Measurements from ENCODE around the gene GALNT1.

The GALNT1 gene

GRCh38 chr18:35618696-35619095, 37.2 kb downstream of the GALNT1 start:
- no peaks in the 10 kb centered on the region for H3K4me1 ChIP-seq
- no peak overlapping the region for H3K9ac ChIP-seq
- no peak overlapping the region for H3K4me2 ChIP-seq (ENCODE audit: low read length)
- no peaks in the 10 kb centered on the region for H3K36me3 ChIP-seq (ENCODE audit: control insufficient read depth, insufficient read depth, low read length)
- no peaks in the 10 kb centered on the region for H3K27me3 ChIP-seq (ENCODE audit: control insufficient read depth, insufficient read depth, low read length)
- no peaks in the 10 kb centered on the region for H3K79me2 ChIP-seq
- no peak overlapping the region for H3K27ac ChIP-seq
- no peak for TF ChIP-seq CTCF (IDR thresholded peaks at IDR 0.05)
- no peaks in the 10 kb centered on the region for H3K9me3 ChIP-seq (ENCODE audit: control insufficient read depth, low read length)
- H2AFZ ChIP-seq, result no peak overlapping the region
- H3K4me3 ChIP-seq (ENCODE audit: low read depth, low read length), result no peak overlapping the region

GRCh38 chr18:35619464-35619863, 37.9 kb downstream of the GALNT1 start:
- H3K79me2 ChIP-seq, result peaks cover 2% of the 10 kb centered on the region
- H3K9ac ChIP-seq, result no peak overlapping the region
- no peak overlapping the region for H3K4me3 ChIP-seq (ENCODE audit: low read depth, low read length)
- no peak for TF ChIP-seq CTCF (IDR thresholded peaks at IDR 0.05)
- H3K36me3 ChIP-seq (ENCODE audit: control insufficient read depth, insufficient read depth, low read length), result no peaks in the 10 kb centered on the region
- H2AFZ ChIP-seq, result no peak overlapping the region
- H3K27ac ChIP-seq, result no peak overlapping the region
- H3K4me1 ChIP-seq, result no peaks in the 10 kb centered on the region
- no peaks in the 10 kb centered on the region for H3K9me3 ChIP-seq (ENCODE audit: control insufficient read depth, low read length)
- no peak overlapping the region for H3K4me2 ChIP-seq (ENCODE audit: low read length)
- H3K27me3 ChIP-seq (ENCODE audit: control insufficient read depth, insufficient read depth, low read length), result no peaks in the 10 kb centered on the region

GRCh38 chr18:35619941-35620340, 38.4 kb downstream of the GALNT1 start:
- Histone ChIP-seq H3K4me1 (no peaks in the 10 kb centered on the region), H3K9me3 (ENCODE audit: control insufficient read depth, low read length) (no peaks in the 10 kb centered on the region), H3K9ac (no peak overlapping the region), H3K27ac (no peak overlapping the region), H3K36me3 (ENCODE audit: control insufficient read depth, insufficient read depth, low read length) (no peaks in the 10 kb centered on the region), H2AFZ (no peak overlapping the region), H3K4me2 (ENCODE audit: low read length) (no peak overlapping the region), H3K27me3 (ENCODE audit: control insufficient read depth, insufficient read depth, low read length) (no peaks in the 10 kb centered on the region), H3K79me2 (peaks cover 3% of the 10 kb centered on the region), H3K4me3 (ENCODE audit: low read depth, low read length) (no peak overlapping the region)
- no peak for TF ChIP-seq CTCF (IDR thresholded peaks at IDR 0.05)

- Histone ChIP-seq H3K27ac (no peak overlapping the region), H3K79me2 (peaks cover 7% of the 10 kb centered on the region), H3K9me3 (ENCODE audit: control insufficient read depth, low read length) (no peaks in the 10 kb centered on the region), H2AFZ (no peak overlapping the region), H3K4me2 (ENCODE audit: low read length) (no peak overlapping the region), H3K9ac (no peak overlapping the region), H3K4me3 (ENCODE audit: low read depth, low read length) (no peak overlapping the region), H3K4me1 (no peaks in the 10 kb centered on the region), H3K27me3 (ENCODE audit: control insufficient read depth, insufficient read depth, low read length) (no peaks in the 10 kb centered on the region), H3K36me3 (ENCODE audit: control insufficient read depth, insufficient read depth, low read length) (no peaks in the 10 kb centered on the region)
- TF ChIP-seq CTCF (IDR thresholded peaks at IDR 0.05), result no peak
Measured at GRCh38 chr18:35620765-35621164, 39.2 kb downstream of the GALNT1 start.

GRCh38 chr18:35623255-35623654, 41.7 kb downstream of the GALNT1 start:
- Histone ChIP-seq H2AFZ (no peak overlapping the region), H3K9me3 (ENCODE audit: control insufficient read depth, low read length) (no peaks in the 10 kb centered on the region), H3K4me3 (ENCODE audit: low read depth, low read length) (no peak overlapping the region), H3K4me2 (ENCODE audit: low read length) (no peak overlapping the region), H3K9ac (no peak overlapping the region), H3K27me3 (ENCODE audit: control insufficient read depth, insufficient read depth, low read length) (no peaks in the 10 kb centered on the region), H3K79me2 (peaks cover 16% of the 10 kb centered on the region), H3K27ac (no peak overlapping the region), H3K4me1 (no peaks in the 10 kb centered on the region), H3K36me3 (ENCODE audit: control insufficient read depth, insufficient read depth, low read length) (no peaks in the 10 kb centered on the region)
- TF ChIP-seq CTCF (IDR thresholded peaks at IDR 0.05), result no peak

Data from parathyroid adenoma (tissue), 2 donors.